GM12878 (cell line): ENCODE data around the gene PPP1R36. TPM values are rescaled to one million over a fixed set of nuclear protein-coding genes. Genes with fewer than 3 reads are reported as not detected.
"Not testable (repeated sequence)": the region's sequence is repeated elsewhere in the genome, so short reads cannot be mapped to it uniquely, and the experiment has no call there.

Source experiments
- ATAC-seq: fragments of 200-7000 bp; cut with Tn5 transposase; 3 replicates; pipeline ENCODE4 v1.9.1; 2020; ENCODE audit warnings: mild to moderate bottlenecking, moderate library complexity
- BruUV-seq: library from RNA; stranded (reverse); fragments of 400-500 nt; replicated peaks from 2 replicates; lab custom pipeline; 2021; lab: Mats Ljungman, UMichigan
- CTCF ChIA-PET: fragments of 300-600 bp; sonication (Branson Sonifier 250); formaldehyde crosslinking; extraction: SDS; loops from one replicate; lab custom pipeline; 2021; ENCODE audit warnings: inconsistent platforms; lab: Yijun Ruan, JAX
- POLR2A ChIA-PET: fragments of 350-600 bp; formaldehyde crosslinking; extraction: SDS; loops from one replicate; lab custom pipeline; 2021; ENCODE audit warnings: inconsistent platforms; lab: Charles Lee
- RAD21 ChIA-PET: fragments of 300-600 bp; sonication (Branson Sonifier 250); formaldehyde crosslinking; loops from one replicate; lab custom pipeline; 2023; ENCODE audit warnings: antibody characterized with exemption; ENCODE audit not compliant: unreplicated experiment; lab: Charles Lee
- SMC1A ChIA-PET: fragments of 300-600 bp; sonication (Branson Sonifier 250); formaldehyde crosslinking; loops from one replicate; lab custom pipeline; 2023; ENCODE audit not compliant: unreplicated experiment, uncharacterized antibody; lab: Charles Lee
- DNase-seq: peaks from one replicate; pipeline ENCODE4 v3.0.0-alpha.2; 2011; ENCODE audit warnings: low read depth, low spot score
- FAIRE-seq: peaks from 3 replicates; lab custom pipeline; 2011; peaks lifted over from hg19 to GRCh38; lab: Jason Lieb, UNC
- H2AFZ ChIP-seq: 2 replicates; pipeline ENCODE4 v1.6.0; 2011; ENCODE audit warnings: low read depth, low read length, control low read depth; ENCODE audit not compliant: control insufficient read depth
- H3K27ac ChIP-seq: 2 replicates; pipeline ENCODE4 v1.5.1; 2011; ENCODE audit warnings: control low read depth; ENCODE audit not compliant: control insufficient read depth, insufficient read depth
- H3K27me3 ChIP-seq, 2 experiments: replicated peaks in 1 of 2; 2 replicates each; pipeline versions ENCODE4 v1.6.0 to v1.6.1; 2011; ENCODE audit warnings: low read length in 1 of 2; ENCODE audit not compliant: control insufficient read depth in 2 of 2, insufficient read depth in 2 of 2
- H3K36me3 ChIP-seq, 2 experiments: 2 replicates each; pipeline ENCODE4 v1.5.1; 2011; ENCODE audit warnings: low read length in 1 of 2; ENCODE audit not compliant: control insufficient read depth in 2 of 2, insufficient read depth in 2 of 2
- H3K4me1 ChIP-seq: 2 replicates; pipeline ENCODE4 v1.6.1; 2011; ENCODE audit warnings: mild to moderate bottlenecking, low read length, moderate library complexity, mixed read lengths; ENCODE audit not compliant: control insufficient read depth, insufficient read depth
- H3K4me2 ChIP-seq: 2 replicates; pipeline ENCODE4 v1.6.0; 2011; ENCODE audit warnings: control low read depth; ENCODE audit not compliant: control insufficient read depth, insufficient read depth
- H3K4me3 ChIP-seq: fragments of 200-600 bp; sonication (generic); 2 replicates; pipeline ENCODE4 v1.5.1; 2016
- H3K79me2 ChIP-seq: 2 replicates; pipeline ENCODE4 v1.6.0; 2011; ENCODE audit warnings: low read length; ENCODE audit not compliant: control insufficient read depth, insufficient read depth
- H3K9ac ChIP-seq: 2 replicates; pipeline ENCODE4 v1.8.0; 2011; ENCODE audit warnings: low read length, control low read depth, mixed read lengths; ENCODE audit not compliant: control insufficient read depth, insufficient read depth
- H3K9me3 ChIP-seq: replicated peaks from 3 replicates; pipeline ENCODE4 v1.5.1; 2011; ENCODE audit warnings: mild to moderate bottlenecking, low read length; ENCODE audit not compliant: control insufficient read depth, insufficient read depth
- H4K20me1 ChIP-seq: 2 replicates; pipeline ENCODE4 v1.6.0; 2011; ENCODE audit not compliant: control insufficient read depth, insufficient read depth
- CHD1 ChIP-seq: IDR thresholded peaks from 2 replicates; pipeline ENCODE4 v1.6.1; 2012; ENCODE audit warnings: low read depth, low read length, improper control_type of control experiment
- ESRRA ChIP-seq: IDR thresholded peaks from 2 replicates; pipeline ENCODE4 v1.6.1; 2012; ENCODE audit warnings: mild to moderate bottlenecking, low read length, improper control_type of control experiment
- MEF2A ChIP-seq: IDR thresholded peaks from 2 replicates; pipeline ENCODE4 v1.6.1; 2011; ENCODE audit warnings: low read depth, mild to moderate bottlenecking, low read length, moderate library complexity; ENCODE audit not compliant: insufficient read depth
- NBN ChIP-seq: fragments of 450-650 bp; IDR thresholded peaks from 2 replicates; pipeline ENCODE4 v1.6.1; 2016
- RFX5 ChIP-seq: IDR thresholded peaks from 2 replicates; pipeline ENCODE4 v1.6.1; 2011; ENCODE audit warnings: low read depth, low read length, improper control_type of control experiment
- RUNX3 ChIP-seq: IDR thresholded peaks from 2 replicates; pipeline ENCODE4 v1.6.1; 2012; ENCODE audit warnings: low read length, inconsistent platforms
- ZSCAN29 ChIP-seq: fragments of 450-650 bp; IDR thresholded peaks from 2 replicates; pipeline ENCODE4 v1.6.1; 2017; ENCODE audit warnings: mild to moderate bottlenecking, moderate library complexity
- WGBS: methylation state at CpG from one replicate; pipeline ENCODE4 v1.1.6; 2016; ENCODE audit warnings: low lambda C conversion rate; ENCODE audit not compliant: insufficient replicate concordance, insufficient coverage; ENCODE audit errors: missing lambda C conversion rate; 5-methylcytosine and 5-hydroxymethylcytosine counted together
- in situ Hi-C: fragments of 300-500 bp; cut with MboI; formaldehyde crosslinking; loops from 9 replicates; pipeline ENCODE4 v1.14.3; 2018; ENCODE audit warnings: mixed read lengths
- intact Hi-C: fragments of 100-400 bp; cut with micrococcal nuclease; formaldehyde crosslinking; loops from one replicate; pipeline ENCODE4 v1.14.2; 2022; ENCODE audit not compliant: unreplicated experiment
- polyA plus RNA-seq, 11 experiments: library from polyadenylated mRNA; depleted of rRNA in 4 of 11; unstranded in 6 of 11; stranded (reverse) in 5 of 11; fragments of >200 nt; fragmentation: Nextera tagmentation in 4 of 11; fragmentation: Illumina TruSeq in 1 of 11; extraction: Ambion mirVana in 4 of 11; extraction: Trizol in 1 of 11; gene quantifications; 1 replicate in 1 of 11; 2 replicates in 10 of 11; pipeline versions ENCODE4 v1.2.1 to v1.2.3, GENCODE V29; 2011 to 2016; ENCODE audit warnings: inconsistent platforms in 2 of 11, missing spikeins in 2 of 11, low read depth in 1 of 11
- total RNA-seq, 4 experiments: library from RNA; depleted of rRNA in 3 of 4; stranded (reverse); fragments of >200 nt in 3 of 4; fragmentation: Illumina TruSeq in 1 of 4; extraction: Trizol in 1 of 4; gene quantifications; 2 replicates each; pipeline versions ENCODE4 v1.2.1 to v1.2.3, GENCODE V29; 2013 to 2021
- TF ChIP-seq, protein P1 (sequence below): fragments of 450-650 bp; IDR thresholded peaks from 2 replicates; pipeline ENCODE4 v1.6.1; 2018; ENCODE audit warnings: mild to moderate bottlenecking, low read depth, moderate library complexity; ENCODE audit not compliant: partially characterized antibody
- TF ChIP-seq, protein P2 (sequence below): fragments of 450-650 bp; IDR thresholded peaks from 2 replicates; pipeline ENCODE4 v1.6.1; 2017; ENCODE audit warnings: mild to moderate bottlenecking, low read depth, inconsistent platforms; ENCODE audit not compliant: poor library complexity, severe bottlenecking

PPP1R36 gene
- total and polyA plus RNA-seq, 10 of the 15 experiments (the other 5 are each of a cell fraction or from before 2014, with no cell fraction given), result 0.12 to 0.13 TPM; not detected in 8

DNA sequence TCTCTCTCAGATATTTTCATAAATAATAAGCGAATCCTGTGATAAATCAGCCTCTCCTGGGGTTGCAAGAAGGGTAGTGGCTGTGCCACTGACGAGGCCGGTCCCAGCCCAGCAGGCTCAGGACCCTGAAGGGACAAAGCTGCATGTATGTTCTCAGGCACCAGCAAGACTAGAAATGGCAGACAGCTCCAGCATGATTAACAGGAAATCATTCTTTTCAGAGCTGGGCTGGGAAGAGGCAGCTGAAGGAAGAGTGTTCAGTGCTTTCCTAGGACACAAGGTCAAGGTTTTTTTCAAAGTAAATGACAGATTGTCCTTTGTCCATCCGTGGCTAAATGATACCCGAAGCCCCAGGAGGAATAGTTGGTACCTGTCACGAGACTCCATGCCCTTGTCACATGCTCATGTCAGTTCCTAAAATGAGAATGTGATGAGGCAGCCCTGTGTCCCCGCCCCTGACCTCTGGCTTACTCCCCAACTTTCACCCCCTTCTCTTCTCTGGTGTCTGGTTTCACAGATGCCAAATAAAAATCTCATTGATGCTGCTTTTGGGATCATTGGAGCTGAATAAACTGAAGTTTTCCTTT is 65.1 kb downstream of the PPP1R36 start (continued):
- TF ChIP-seq, protein P1, sequence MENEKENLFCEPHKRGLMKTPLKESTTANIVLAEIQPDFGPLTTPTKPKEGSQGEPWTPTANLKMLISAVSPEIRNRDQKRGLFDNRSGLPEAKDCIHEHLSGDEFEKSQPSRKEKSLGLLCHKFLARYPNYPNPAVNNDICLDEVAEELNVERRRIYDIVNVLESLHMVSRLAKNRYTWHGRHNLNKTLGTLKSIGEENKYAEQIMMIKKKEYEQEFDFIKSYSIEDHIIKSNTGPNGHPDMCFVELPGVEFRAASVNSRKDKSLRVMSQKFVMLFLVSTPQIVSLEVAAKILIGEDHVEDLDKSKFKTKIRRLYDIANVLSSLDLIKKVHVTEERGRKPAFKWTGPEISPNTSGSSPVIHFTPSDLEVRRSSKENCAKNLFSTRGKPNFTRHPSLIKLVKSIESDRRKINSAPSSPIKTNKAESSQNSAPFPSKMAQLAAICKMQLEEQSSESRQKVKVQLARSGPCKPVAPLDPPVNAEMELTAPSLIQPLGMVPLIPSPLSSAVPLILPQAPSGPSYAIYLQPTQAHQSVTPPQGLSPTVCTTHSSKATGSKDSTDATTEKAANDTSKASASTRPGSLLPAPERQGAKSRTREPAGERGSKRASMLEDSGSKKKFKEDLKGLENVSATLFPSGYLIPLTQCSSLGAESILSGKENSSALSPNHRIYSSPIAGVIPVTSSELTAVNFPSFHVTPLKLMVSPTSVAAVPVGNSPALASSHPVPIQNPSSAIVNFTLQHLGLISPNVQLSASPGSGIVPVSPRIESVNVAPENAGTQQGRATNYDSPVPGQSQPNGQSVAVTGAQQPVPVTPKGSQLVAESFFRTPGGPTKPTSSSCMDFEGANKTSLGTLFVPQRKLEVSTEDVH, result no peak
- no peak for TF ChIP-seq RUNX3
- TF ChIP-seq, protein P2, sequence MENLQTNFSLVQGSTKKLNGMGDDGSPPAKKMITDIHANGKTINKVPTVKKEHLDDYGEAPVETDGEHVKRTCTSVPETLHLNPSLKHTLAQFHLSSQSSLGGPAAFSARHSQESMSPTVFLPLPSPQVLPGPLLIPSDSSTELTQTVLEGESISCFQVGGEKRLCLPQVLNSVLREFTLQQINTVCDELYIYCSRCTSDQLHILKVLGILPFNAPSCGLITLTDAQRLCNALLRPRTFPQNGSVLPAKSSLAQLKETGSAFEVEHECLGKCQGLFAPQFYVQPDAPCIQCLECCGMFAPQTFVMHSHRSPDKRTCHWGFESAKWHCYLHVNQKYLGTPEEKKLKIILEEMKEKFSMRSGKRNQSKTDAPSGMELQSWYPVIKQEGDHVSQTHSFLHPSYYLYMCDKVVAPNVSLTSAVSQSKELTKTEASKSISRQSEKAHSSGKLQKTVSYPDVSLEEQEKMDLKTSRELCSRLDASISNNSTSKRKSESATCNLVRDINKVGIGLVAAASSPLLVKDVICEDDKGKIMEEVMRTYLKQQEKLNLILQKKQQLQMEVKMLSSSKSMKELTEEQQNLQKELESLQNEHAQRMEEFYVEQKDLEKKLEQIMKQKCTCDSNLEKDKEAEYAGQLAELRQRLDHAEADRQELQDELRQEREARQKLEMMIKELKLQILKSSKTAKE, result no peak
- no peak for TF ChIP-seq ZSCAN29
- TF ChIP-seq NBN, result no peak
- TF ChIP-seq RFX5, result no peak
- no peak for TF ChIP-seq MEF2A
- no peak for TF ChIP-seq ESRRA
- TF ChIP-seq CHD1, result no peak

DNA sequence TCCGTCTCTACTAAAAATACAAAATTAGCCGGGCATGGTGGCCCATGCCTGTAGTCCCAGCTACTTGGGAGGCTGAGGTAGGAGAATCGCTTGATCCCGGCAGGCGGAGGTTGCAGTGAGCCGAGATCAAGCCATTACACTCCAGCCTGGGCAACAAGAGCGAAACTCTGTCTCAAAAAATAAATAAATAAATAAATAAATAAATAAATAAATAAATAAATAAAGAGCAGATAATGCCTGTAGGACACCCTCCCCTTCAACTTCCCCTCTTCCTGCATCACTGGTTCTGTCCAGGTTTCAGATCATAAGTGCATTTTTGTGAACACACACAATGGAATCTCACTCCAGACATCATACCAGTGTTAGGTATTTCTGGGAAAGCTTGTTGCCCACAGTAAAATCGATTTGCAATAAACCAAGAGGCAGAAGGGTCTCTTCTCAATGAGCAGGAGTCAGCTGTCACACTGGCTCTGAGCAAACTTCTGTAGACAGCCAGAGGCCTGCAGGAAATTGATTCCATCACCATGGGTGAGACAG is 68.2 kb downstream of the PPP1R36 start:
- BruUV-seq, SMC1A ChIA-PET: not testable (repeated sequence)

More for the DNA sequence above, 68.2 kb downstream of the PPP1R36 start:
- RAD21 ChIA-PET, H3K9ac ChIP-seq, ATAC-seq, H2AFZ ChIP-seq, H3K79me2 ChIP-seq, DNase-seq, H3K9me3 ChIP-seq, FAIRE-seq, in situ Hi-C loops, H3K4me1 ChIP-seq, POLR2A ChIA-PET, H3K4me3 ChIP-seq, H3K27me3 ChIP-seq, H3K27ac ChIP-seq, intact Hi-C loops, H3K4me2 ChIP-seq, H4K20me1 ChIP-seq, H3K36me3 ChIP-seq: not testable (repeated sequence)
- CTCF ChIA-PET, result interaction anchor here (1.8 kb wide), 1 partner anchor 12 kb away, joined by 5 read pairs; no protein-coding TSS in a partner anchor
- WGBS, result 79% methylated on average over 8 of the region's 8 CpGs
